A673 (cell line): ENCODE measurements around the gene STK17A. TPM values are rescaled to one million over a fixed set of nuclear protein-coding genes. Genes with fewer than 3 reads are reported as not detected.
"Not testable (repeated sequence)": the region's sequence is repeated elsewhere in the genome, so short reads cannot be mapped to it uniquely, and the experiment has no call there.

Experiments used
- BruUV-seq: library from RNA; stranded (reverse); fragments of 400-500 nt; replicated peaks from 2 replicates; lab custom pipeline; 2021; lab: Mats Ljungman, UMichigan
- CTCF ChIA-PET: fragments of 300-600 bp; sonication (Branson Sonifier 250); formaldehyde crosslinking; loops from one replicate; lab custom pipeline; 2022; ENCODE audit warnings: antibody characterized with exemption; lab: Charles Lee
- POLR2A ChIA-PET: fragments of 300-600 bp; sonication (Branson Sonifier 250); formaldehyde crosslinking; loops from one replicate; lab custom pipeline; 2022; ENCODE audit warnings: antibody characterized with exemption; ENCODE audit not compliant: low non-redundant PET; lab: Charles Lee
- DNase-seq: peaks from one replicate; pipeline ENCODE4 v3.0.0-alpha.2; 2015; ENCODE audit warnings: low spot score
- H3K27ac ChIP-seq: fragments of 200-600 bp; sonication (generic); 2 replicates; pipeline ENCODE4 v1.5.1; 2016; ENCODE audit warnings: mixed run types, low read depth, mild to moderate bottlenecking, mixed read lengths, antibody characterized with exemption, low read length; ENCODE audit not compliant: poor library complexity, severe bottlenecking
- H3K27me3 ChIP-seq: fragments of 200-600 bp; sonication (generic); replicated peaks from 2 replicates; pipeline ENCODE4 v1.6.1; 2017; ENCODE audit warnings: mixed run types, low read depth, mild to moderate bottlenecking, mixed read lengths, antibody characterized with exemption, low read length; ENCODE audit not compliant: insufficient read depth, poor library complexity
- H3K36me3 ChIP-seq: fragments of 200-600 bp; sonication (generic); 2 replicates; pipeline ENCODE4 v1.6.1; 2016; ENCODE audit warnings: mixed run types, mild to moderate bottlenecking, mixed read lengths, antibody characterized with exemption, low read length; ENCODE audit not compliant: insufficient read depth, poor library complexity, severe bottlenecking
- H3K4me1 ChIP-seq: fragments of 200-600 bp; sonication (generic); 2 replicates; pipeline ENCODE4 v1.6.1; 2017; ENCODE audit warnings: mixed run types, mild to moderate bottlenecking, mixed read lengths, antibody characterized with exemption, low read length; ENCODE audit not compliant: insufficient read depth, poor library complexity, severe bottlenecking
- H3K4me3 ChIP-seq: fragments of 200-600 bp; sonication (generic); 2 replicates; pipeline ENCODE4 v1.5.1; 2016; ENCODE audit warnings: low read depth, mixed run types, mild to moderate bottlenecking, mixed read lengths, low read length; ENCODE audit not compliant: poor library complexity, severe bottlenecking
- H3K9me3 ChIP-seq: fragments of 200-600 bp; sonication (generic); 2 replicates; pipeline ENCODE4 v1.6.1; 2016; ENCODE audit warnings: mixed run types, low read depth, mild to moderate bottlenecking, mixed read lengths, antibody characterized with exemption, low read length; ENCODE audit not compliant: poor library complexity, severe bottlenecking
- CTCF ChIP-seq: fragments of 300-800, 200-600 bp; sonication (generic); conservative IDR thresholded peaks from 2 replicates; pipeline ENCODE4 v1.5.1; 2017; ENCODE audit warnings: low read depth, mild to moderate bottlenecking, antibody characterized with exemption, low read length, moderate library complexity, mixed read lengths
- EZH2 ChIP-seq: fragments of 200-600 bp; sonication (generic); IDR thresholded peaks from 2 replicates; pipeline ENCODE4 v1.6.1; 2017; ENCODE audit warnings: borderline replicate concordance, low read depth, mild to moderate bottlenecking, mixed read lengths, antibody characterized with exemption, low read length; ENCODE audit not compliant: poor library complexity, severe bottlenecking
- intact Hi-C: fragments of 100-400 bp; cut with micrococcal nuclease; formaldehyde crosslinking; loops from one replicate; pipeline ENCODE4 v1.10.0; 2022; ENCODE audit not compliant: unreplicated experiment
- total RNA-seq: library from RNA; stranded (reverse); gene quantifications from 2 replicates; pipeline ENCODE4 v1.2.3, GENCODE V29; 2021

The STK17A gene
- total RNA-seq, 1 experiment from 2014 or later, result 27.3 TPM

DNA sequence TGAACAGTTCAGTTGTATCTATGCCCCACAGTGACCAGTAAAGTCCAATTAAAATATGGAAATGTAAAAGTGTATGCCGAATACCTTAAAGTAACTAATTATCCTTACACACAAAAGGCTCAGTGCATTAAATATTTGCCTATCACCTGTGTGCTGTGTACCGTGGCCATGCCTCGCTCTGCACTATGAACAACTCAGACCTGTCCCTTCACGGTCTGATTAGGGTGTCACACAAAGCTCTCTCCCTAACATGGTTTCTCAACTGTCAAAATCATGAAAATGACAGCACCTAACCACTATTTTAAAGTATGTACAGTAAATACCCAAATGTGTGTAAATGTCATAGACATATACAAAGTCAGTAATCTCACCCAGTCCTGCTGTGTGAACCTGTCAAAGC lies 43.1 kb downstream of the STK17A start:
- Histone ChIP-seq H3K27me3 (no peaks in the 10 kb centered on the region), H3K27ac (no peak overlapping the region), H3K4me3 (no peak overlapping the region), H3K9me3 (no peaks in the 10 kb centered on the region), H3K36me3 (peaks cover 13% of the 10 kb centered on the region), H3K4me1 (peaks cover 75% of the 10 kb centered on the region)
- ChIA-PET CTCF (no interaction called here), POLR2A (no interaction called here)
- intact Hi-C loops, result no loop called here
- TF ChIP-seq EZH2 (no peak), CTCF (no peak)
- DNase-seq, result no peak
- BruUV-seq, result no TSS peak

DNA sequence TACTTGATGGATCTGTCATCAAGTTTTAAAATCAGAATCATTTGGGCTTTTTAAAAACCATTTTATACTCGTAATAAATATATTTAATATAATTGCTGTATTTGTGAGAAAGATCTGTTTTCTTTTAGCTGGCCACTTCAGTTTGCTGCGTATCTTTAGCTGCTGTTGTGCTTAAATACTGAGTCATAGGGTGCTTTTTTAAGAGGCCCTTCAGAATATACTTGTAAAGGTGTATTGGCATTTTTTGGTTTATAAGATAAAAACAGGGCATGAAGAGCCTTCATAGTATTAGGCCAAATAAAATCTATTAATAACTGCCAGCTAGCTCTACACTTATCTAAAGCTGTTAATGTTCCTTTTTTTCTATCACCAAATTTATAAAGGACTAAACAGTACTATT lies 43.8 kb downstream of the STK17A start:
- TF ChIP-seq CTCF, result no peak
- TF ChIP-seq EZH2, result no peak
- DNase-seq, result no peak
- POLR2A ChIA-PET, result no interaction called here
- CTCF ChIA-PET, result no interaction called here
- intact Hi-C loops, result no loop called here
- Histone ChIP-seq H3K36me3 (peaks cover 13% of the 10 kb centered on the region), H3K27me3 (no peaks in the 10 kb centered on the region), H3K27ac (no peak overlapping the region), H3K4me3 (no peak overlapping the region), H3K4me1 (peaks cover 69% of the 10 kb centered on the region), H3K9me3 (no peaks in the 10 kb centered on the region)
- BruUV-seq, result no TSS peak

GRCh38 chr7:43627798-43628197 lies 44.9 kb downstream of the STK17A start:
- Histone ChIP-seq H3K36me3 (peaks cover 23% of the 10 kb centered on the region), H3K4me1 (peaks cover 59% of the 10 kb centered on the region)
- CTCF ChIA-PET, H3K27ac ChIP-seq, intact Hi-C loops, POLR2A ChIA-PET, H3K27me3 ChIP-seq, BruUV-seq, DNase-seq, H3K9me3 ChIP-seq, H3K4me3 ChIP-seq: not testable (repeated sequence)

DNA sequence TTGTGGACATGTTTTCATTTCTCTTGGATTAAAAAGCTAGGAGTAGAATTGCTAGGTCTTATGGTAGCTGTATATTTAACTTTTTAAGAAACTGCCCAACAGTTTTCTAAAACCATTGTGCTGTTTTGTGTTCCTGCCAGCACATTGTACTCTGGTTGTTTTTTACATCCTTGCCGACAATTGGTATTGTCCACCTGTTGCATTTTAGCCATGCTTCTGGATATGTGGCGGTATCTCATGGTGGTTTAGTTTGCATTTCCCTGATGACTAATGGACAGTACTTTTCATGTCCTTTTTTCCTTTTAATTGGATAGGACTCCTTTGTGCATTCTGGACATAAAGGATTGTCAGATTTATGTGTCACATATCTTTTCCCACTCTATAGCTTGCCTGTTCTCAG lies 45.5 kb downstream of the STK17A start:
- peaks cover 26% of the 10 kb centered on the region for H3K36me3 ChIP-seq
- POLR2A ChIA-PET, result no interaction called here
- intact Hi-C loops, result no loop called here
- H3K4me3 ChIP-seq, result no peak overlapping the region
- CTCF ChIA-PET, result no interaction called here
- no TSS peak for BruUV-seq
- H3K27me3 ChIP-seq, result no peaks in the 10 kb centered on the region
- no peaks in the 10 kb centered on the region for H3K9me3 ChIP-seq
- H3K4me1 ChIP-seq, result peaks cover 53% of the 10 kb centered on the region
- DNase-seq, result no peak
- no peak overlapping the region for H3K27ac ChIP-seq
- no peak for TF ChIP-seq EZH2
- no peak for TF ChIP-seq CTCF
